Suprapubic skin (tissue), 3 donors: ENCODE results near the gene FGF12.

ENCODE experiments used
- CTCF ChIP-seq, 2 donors: fragments of 200-600 bp in 1 of 2; fragments of 450-650 bp in 1 of 2; sonication (generic) in 1 of 2; IDR thresholded peaks; one replicate each; pipeline ENCODE4 v1.5.1; 2016 to 2019; ENCODE audit warnings: antibody characterized with exemption in 2 of 2, mild to moderate bottlenecking in 1 of 2, moderate library complexity in 1 of 2
- POLR2AphosphoS5 ChIP-seq, 3 donors: sonication (generic); formaldehyde crosslinking; IDR thresholded peaks; one replicate each; pipeline ENCODE4 v1.6.1; 2017; ENCODE audit warnings: antibody characterized with exemption in 3 of 3

- TF ChIP-seq POLR2AphosphoS5 (IDR thresholded peaks at IDR 0.05) (no peak), CTCF (IDR thresholded peaks at IDR 0.05) (no peak)
Measured at GRCh38 chr3:192772240-192772894, 45.0 kb upstream of the FGF12 start.
